Measurements from ENCODE around the gene GLI1.
"Not testable (repeated sequence)": the region's sequence is repeated elsewhere in the genome, so short reads cannot be mapped to it uniquely, and the experiment has no call there.

Gene GLI1

DNA sequence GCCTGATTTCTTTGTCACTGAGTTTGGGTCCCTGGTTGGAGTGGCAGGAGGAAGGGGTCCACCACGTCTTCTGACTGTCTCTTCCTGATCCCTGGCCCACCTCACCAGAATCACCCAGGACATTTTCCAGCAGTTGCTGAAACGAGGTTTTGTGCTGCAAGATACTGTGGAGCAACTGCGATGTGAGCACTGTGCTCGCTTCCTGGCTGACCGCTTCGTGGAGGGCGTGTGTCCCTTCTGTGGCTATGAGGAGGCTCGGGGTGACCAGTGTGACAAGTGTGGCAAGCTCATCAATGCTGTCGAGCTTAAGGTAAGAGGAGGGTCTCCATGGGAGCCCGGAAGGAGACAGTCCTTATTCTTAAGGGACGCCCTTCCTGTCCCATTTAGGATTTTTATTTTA lies 40.6 kb downstream of the GLI1 start:
- DNase-seq = no peak

- not testable (repeated sequence) for DNase-seq
Measured at GRCh38 chr12:57502311-57502969, 42.9 kb downstream of the GLI1 start.

DNA sequence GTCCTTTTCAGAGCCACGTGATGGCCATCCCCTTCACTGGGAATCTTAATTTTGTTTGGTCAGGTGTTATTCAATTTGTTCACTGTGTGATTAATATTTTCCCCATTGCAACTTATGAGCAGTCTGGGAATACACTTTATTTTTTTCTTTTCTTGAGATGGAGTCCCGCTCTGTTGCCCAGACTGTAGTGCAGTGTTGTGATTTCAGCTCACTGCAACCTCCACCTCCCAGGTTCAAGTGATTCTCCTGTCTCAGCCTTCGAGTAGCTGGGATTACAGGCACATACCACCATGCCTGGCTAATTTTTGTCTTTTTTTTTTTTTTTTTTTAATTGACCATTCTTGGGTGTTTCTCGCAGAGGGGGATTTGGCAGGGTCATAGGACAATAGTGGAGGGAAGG lies 47.0 kb downstream of the GLI1 start:
- not testable (repeated sequence) for DNase-seq

- DNase-seq = not testable (repeated sequence)
Measured at GRCh38 chr12:57507796-57508195, 48.2 kb downstream of the GLI1 start.

DNA sequence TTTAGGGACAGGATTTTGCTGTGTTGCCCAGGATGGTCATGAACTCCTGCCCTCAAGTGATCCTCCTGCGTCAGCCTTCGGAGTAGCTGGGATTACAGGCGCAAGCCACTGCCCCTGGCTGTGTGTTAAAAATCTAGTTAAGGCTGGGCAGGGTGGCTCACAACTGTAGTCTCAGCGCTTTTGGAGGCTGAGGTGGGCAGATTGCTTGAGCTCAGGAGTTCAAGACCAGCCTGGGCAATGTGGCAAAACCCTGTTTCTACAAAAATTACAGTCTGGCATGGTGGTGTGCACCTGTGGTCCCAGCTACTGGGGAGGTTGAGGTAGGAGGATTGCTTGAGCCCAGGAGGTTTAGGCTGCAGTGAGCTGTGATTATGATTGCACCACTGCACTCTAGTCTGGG lies 51.6 kb downstream of the GLI1 start:
- no peak for DNase-seq

DNA sequence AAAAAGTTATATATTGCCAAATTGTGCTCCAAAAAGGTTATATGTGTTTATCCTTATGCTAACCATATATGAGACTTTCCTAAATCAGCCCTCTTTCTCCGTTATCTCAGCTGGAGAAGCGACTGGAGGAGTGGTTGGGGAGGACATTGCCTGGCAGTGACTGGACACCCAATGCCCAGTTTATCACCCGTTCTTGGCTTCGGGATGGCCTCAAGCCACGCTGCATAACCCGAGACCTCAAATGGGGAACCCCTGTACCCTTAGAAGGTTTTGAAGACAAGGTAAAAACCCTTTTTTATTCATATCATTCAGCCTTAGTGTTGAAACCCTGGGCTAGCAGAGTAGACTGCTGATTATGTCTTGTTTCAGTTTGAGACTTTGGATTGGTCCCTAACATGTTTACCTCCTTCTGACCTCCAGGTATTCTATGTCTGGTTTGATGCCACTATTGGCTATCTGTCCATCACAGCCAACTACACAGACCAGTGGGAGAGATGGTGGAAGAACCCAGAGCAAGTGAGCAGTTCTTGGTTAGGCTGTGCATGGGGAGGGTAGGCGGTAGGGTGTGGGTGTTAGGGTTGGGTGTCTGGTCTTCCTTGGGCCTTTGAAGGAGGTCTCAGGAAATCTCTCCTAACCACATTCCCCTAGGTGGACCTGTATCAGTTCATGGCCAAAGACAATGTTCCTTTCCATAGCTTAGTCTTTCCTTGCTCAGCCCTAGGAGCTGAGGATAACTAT lies 52.2 kb downstream of the GLI1 start:
- DNase-seq = no peak

DNA sequence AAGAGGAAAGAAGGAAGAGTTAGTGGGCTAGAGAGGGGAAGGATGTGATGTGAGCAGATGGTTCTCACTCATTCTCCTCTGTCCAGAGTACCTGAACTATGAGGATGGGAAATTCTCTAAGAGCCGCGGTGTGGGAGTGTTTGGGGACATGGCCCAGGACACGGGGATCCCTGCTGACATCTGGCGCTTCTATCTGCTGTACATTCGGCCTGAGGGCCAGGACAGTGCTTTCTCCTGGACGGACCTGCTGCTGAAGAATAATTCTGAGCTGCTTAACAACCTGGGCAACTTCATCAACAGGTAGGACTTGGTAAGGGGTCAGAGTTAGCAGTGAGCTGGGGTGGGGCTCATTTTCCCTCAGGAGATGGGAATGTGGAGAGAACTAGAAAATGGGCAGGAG lies 53.1 kb downstream of the GLI1 start:
- no peak for DNase-seq

DNA sequence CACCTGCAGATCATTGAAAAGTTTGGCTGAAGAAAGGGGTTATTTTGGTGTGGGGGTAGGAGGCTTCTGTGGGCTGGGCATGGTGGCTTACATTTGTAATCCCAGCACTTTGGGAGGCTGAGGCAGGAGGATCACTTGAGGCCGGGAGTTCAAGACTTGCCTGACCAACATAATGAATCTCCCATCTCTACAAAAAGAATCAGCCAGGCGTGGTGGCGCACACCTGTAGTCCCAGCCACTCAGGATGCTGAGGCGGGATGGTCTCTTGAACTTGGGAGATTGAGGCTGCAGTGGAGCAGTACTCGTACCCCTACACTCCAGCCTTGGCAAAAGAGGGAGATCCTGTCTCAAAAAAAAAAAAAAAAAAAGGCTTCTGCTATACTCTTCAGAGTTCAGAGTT lies 53.7 kb downstream of the GLI1 start:
- DNase-seq = no peak

- not testable (repeated sequence) for DNase-seq
Measured at GRCh38 chr12:57513677-57514076, 54.1 kb downstream of the GLI1 start.

- not testable (repeated sequence) for DNase-seq
Measured at GRCh38 chr12:57514246-57514645, 54.7 kb downstream of the GLI1 start.

GRCh38 chr12:57514720-57515407 lies 55.3 kb downstream of the GLI1 start:
- no peak for DNase-seq

DNA sequence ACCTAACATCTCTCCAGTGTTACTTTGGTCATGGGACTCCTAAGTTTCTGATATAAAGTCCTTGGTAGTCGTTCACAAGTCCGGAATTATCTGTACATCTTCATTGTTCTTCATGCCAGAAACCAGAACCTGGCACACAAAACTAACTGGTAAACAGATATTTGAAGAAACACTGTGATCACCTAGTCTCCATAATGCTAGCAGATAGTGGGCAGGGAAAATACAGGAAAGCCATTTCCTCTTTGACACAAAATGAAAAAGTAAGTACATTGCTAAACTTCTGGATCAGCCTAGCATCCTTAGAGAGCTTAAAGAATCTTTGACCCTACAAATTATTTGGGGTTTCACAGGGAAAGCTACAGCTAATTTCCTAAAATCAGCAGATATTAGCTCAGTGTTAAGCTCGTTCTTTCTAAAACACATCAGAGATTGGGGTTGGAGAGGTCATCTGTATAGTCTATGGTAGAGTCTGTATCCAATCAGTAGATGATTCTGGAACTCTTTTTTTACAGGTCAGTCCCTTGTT lies 55.9 kb downstream of the GLI1 start:
- no peak for DNase-seq

DNA sequence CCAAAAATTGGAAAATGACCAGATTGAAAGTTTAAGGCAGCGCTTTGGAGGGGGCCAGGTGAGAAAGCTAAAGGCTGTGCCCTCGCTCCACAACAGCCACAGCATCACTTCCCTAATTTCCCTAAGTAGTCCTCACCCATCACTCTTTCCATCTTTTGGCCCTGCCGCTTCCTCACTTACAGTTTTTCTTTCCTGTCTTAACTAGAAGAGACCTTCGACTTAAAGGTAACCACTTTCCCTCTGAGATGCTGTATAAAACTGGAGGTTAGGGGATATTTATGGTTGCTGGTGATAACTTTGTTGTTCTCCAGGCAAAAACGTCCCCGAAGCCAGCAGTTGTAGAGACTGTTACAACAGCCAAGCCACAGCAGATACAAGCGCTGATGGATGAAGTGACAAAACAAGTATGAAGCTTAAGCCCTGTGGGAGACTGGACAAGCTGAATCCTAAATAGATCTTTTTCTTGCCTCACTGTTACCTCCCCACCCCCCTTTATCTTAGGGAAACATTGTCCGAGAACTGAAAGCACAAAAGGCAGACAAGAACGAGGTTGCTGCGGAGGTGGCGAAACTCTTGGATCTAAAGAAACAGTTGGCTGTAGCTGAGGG lies 56.5 kb downstream of the GLI1 start:
- no peak for DNase-seq

DNA sequence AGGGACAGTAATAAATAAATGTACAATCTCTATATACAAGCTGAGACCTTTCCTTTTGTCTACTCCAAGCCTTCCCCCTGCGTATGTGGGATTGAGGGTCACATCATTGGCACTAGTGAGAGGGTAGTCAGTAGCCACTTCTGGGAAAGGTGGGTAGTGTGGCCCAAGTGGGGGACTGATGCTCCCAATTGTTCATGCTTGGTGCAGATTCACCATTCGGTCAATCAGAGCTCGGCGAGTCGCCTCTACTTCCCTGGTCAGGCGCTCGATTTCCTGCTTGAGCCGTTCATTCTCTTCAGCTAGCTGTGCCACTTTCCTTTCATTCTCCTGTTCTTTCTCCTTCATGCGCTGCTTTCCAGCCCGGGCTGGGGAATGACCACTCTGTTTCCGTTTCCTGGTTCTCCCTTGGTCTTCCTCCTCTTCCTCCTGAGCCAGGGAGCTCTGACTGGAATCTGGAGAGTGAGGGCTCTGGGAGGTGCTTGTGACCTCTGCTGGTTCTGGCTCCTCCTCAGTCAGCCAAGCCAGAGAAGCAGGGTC lies 57.1 kb downstream of the GLI1 start:
- DNase-seq = no peak

GRCh38 chr12:57517187-57517586 lies 57.6 kb downstream of the GLI1 start:
- no peak for DNase-seq

GRCh38 chr12:57517718-57518117 lies 58.1 kb downstream of the GLI1 start:
- DNase-seq = not testable (repeated sequence)

- DNase-seq = no peak
Measured at GRCh38 chr12:57518176-57518919, 58.8 kb downstream of the GLI1 start.

DNA sequence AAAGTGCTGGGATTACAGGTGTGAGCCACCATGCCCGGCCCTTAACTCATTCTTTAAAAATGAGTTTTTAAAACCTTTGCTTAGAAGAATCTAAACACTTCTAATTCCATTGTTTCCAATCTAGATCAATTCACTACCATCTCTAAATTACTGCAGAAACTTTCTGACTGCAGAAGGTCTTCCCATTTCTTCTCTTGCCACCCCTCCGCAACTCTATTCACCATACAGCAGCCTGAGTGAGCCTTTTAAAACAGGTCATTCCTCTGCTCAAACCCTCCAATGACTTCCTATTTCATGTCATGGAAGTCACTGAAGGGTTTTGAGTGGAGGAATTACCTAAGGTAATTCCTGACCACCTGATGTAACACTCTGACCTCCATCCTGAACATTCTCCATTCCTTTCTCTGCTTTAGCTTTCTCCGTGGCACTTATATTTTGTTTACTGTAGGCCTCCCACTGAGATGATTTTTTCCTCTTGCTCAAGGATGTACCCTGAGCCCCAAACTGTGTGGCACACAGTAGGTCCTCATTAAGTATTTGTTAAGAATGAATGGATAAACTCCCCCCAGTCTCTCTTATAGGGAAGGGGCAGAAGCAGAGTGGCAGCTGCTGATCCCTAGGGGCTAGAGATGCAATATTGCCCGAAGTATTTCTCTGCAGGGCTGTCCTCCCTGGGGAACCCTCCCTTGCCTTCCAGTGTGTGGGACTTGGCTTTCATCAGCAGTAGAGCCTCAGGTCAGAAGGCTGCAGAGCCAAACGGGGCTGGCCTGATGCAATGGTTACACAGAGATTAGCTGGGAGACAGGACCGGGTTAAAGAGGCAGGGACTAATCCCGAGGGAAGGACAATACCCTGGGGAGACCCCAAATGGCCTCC lies 59.6 kb downstream of the GLI1 start:
- DNase-seq = no peak

- DNase-seq = peak in 1 of 2 experiments; percentile 15
Measured at GRCh38 chr12:57519796-57520052, 60.1 kb downstream of the GLI1 start.

- peak; percentile 99 to 100 for DNase-seq
Measured at GRCh38 chr12:57520053-57520818, 60.7 kb downstream of the GLI1 start, which contains the start of gene DDIT3. TSS of gene DDIT3 (minus strand) at chr12:57520514. CDS start at chr12:57517406, 3,108 bp downstream.
